HEK293T (cell line): ENCODE data around the gene DUSP9.

ENCODE experiments used
- CTCF ChIA-PET: fragments of 350-600 bp; formaldehyde crosslinking; extraction: SDS; loops from one replicate; lab custom pipeline; 2021; ENCODE audit warnings: antibody characterized with exemption, inconsistent platforms; lab: Yijun Ruan, JAX
- POLR2A ChIA-PET: fragments of 350-600 bp; formaldehyde crosslinking; extraction: SDS; loops from one replicate; lab custom pipeline; 2020; ENCODE audit warnings: antibody characterized with exemption, inconsistent platforms; lab: Yijun Ruan, JAX
- DNase-seq: peaks from one replicate; pipeline ENCODE4 v3.0.0; 2012; ENCODE audit warnings: mixed read lengths; ENCODE audit errors: extremely low spot score
- ARNT ChIP-seq: fragments of 450-650 bp; IDR thresholded peaks from 2 replicates; pipeline ENCODE4 v1.6.1; 2017; ENCODE audit warnings: mild to moderate bottlenecking
- BHLHE40 ChIP-seq: fragments of 450-650 bp; IDR thresholded peaks from 2 replicates; pipeline ENCODE4 v1.6.1; 2016; ENCODE audit warnings: mild to moderate bottlenecking, moderate library complexity, borderline replicate concordance
- CTBP1 ChIP-seq: fragments of 450-650 bp; IDR thresholded peaks from 2 replicates; pipeline ENCODE4 v1.6.1; 2016; ENCODE audit warnings: borderline replicate concordance
- ELF4 ChIP-seq: fragments of 450-650 bp; IDR thresholded peaks from 2 replicates; pipeline ENCODE4 v1.6.1; 2017; ENCODE audit warnings: antibody characterized with exemption
- FOXA1 ChIP-seq: fragments of 450-650 bp; IDR thresholded peaks from 2 replicates; pipeline ENCODE4 v1.6.1; 2016; ENCODE audit warnings: mild to moderate bottlenecking
- FOXK2 ChIP-seq: fragments of 450-650 bp; IDR thresholded peaks from 2 replicates; pipeline ENCODE4 v1.6.1; 2016; ENCODE audit warnings: mild to moderate bottlenecking
- FOXM1 ChIP-seq: fragments of 450-650 bp; IDR thresholded peaks from 2 replicates; pipeline ENCODE4 v1.6.1; 2017; ENCODE audit warnings: mild to moderate bottlenecking, borderline replicate concordance
- HDGF ChIP-seq: fragments of 450-650 bp; IDR thresholded peaks from 2 replicates; pipeline ENCODE4 v1.6.1; 2017; ENCODE audit warnings: antibody characterized with exemption, borderline replicate concordance
- L3MBTL2 ChIP-seq: fragments of 450-650 bp; conservative IDR thresholded peaks from 2 replicates; pipeline ENCODE4 v1.6.1; 2016; ENCODE audit warnings: mild to moderate bottlenecking
- LEF1 ChIP-seq: fragments of 450-650 bp; IDR thresholded peaks from 2 replicates; pipeline ENCODE4 v1.6.1; 2017; ENCODE audit warnings: mild to moderate bottlenecking, borderline replicate concordance
- NFRKB ChIP-seq: fragments of 450-650 bp; IDR thresholded peaks from 2 replicates; pipeline ENCODE4 v1.6.1; 2016; ENCODE audit warnings: mild to moderate bottlenecking, moderate library complexity
- SP1 ChIP-seq: fragments of 450-650 bp; IDR thresholded peaks from 2 replicates; pipeline ENCODE4 v1.6.1; 2017
- SUZ12 ChIP-seq: fragments of 450-650 bp; IDR thresholded peaks from 2 replicates; pipeline ENCODE4 v1.6.1; 2016; ENCODE audit warnings: mild to moderate bottlenecking
- TARDBP ChIP-seq: fragments of 450-650 bp; IDR thresholded peaks from 2 replicates; pipeline ENCODE4 v1.6.1; 2016
- ZNF384 ChIP-seq: fragments of 450-650 bp; IDR thresholded peaks from 2 replicates; pipeline ENCODE4 v1.6.1; 2016
- TF ChIP-seq, protein P1 (sequence below): fragments of 450-650 bp; IDR thresholded peaks from 2 replicates; pipeline ENCODE4 v1.6.1; 2016

DUSP9 gene

GRCh38 chrX:153636716-153637115 is 10.3 kb upstream of the DUSP9 start:
- DNase-seq, result no peak
- TF ChIP-seq ZNF384 (no peak), HDGF (no peak), ARNT (no peak), ELF4 (no peak), FOXM1 (no peak), CTBP1 (no peak), SUZ12 (no peak), FOXA1 (no peak), TARDBP (no peak), L3MBTL2 (no peak), SP1 (no peak), LEF1 (no peak), NFRKB (no peak), FOXK2 (no peak), BHLHE40 (no peak)
- TF ChIP-seq, protein P1, sequence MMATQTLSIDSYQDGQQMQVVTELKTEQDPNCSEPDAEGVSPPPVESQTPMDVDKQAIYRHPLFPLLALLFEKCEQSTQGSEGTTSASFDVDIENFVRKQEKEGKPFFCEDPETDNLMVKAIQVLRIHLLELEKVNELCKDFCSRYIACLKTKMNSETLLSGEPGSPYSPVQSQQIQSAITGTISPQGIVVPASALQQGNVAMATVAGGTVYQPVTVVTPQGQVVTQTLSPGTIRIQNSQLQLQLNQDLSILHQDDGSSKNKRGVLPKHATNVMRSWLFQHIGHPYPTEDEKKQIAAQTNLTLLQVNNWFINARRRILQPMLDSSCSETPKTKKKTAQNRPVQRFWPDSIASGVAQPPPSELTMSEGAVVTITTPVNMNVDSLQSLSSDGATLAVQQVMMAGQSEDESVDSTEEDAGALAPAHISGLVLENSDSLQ, result no peak
- POLR2A ChIA-PET, result no interaction called here
- CTCF ChIA-PET, result interaction anchor here (1.0 to 2.6 kb wide), 7 partner anchors 8 to 59 kb away, joined by 3 to 12 read pairs (median 7); no protein-coding TSS in a partner anchor

- TF ChIP-seq NFRKB (no peak), BHLHE40 (no peak), ELF4 (no peak), FOXK2 (no peak), SP1 (no peak), ZNF384 (no peak), L3MBTL2 (no peak), LEF1 (no peak), ARNT (no peak), FOXA1 (no peak), HDGF (no peak)
- TF ChIP-seq, protein P1, result no peak
- CTCF ChIA-PET, result interaction anchor here (2.1 to 2.6 kb wide), 3 partner anchors 14 to 30 kb away, joined by 9 to 12 read pairs (median 11); no protein-coding TSS in a partner anchor
- POLR2A ChIA-PET, result no interaction called here
- no peak for DNase-seq
These were observed 9.6 kb upstream of the DUSP9 start for GRCh38 chrX:153637121-153638040.

DNA sequence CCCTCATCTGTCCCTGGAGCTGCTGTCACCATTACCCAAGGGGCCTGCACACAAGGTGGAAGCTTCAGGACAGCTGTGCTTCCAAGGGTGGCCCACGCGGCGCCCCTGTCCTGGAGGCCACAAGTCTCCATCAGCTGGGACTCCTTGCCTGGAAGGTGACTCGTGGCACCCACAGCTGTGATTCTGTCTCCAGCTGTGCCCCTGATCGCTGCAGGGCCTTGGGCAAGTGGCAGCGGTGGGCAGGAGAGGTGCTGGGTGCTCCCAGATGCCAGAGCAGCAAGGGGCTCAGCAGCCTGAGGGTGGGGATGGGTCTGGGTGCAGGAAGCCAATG is 9.0 kb upstream of the DUSP9 start:
- CTCF ChIA-PET, result interaction anchor here (2.6 kb wide), 1 partner anchor 30 kb away, joined by 11 read pairs; no protein-coding TSS in a partner anchor
- TF ChIP-seq NFRKB, result no peak
- TF ChIP-seq SUZ12, result no peak
- TF ChIP-seq ARNT, result no peak
- TF ChIP-seq CTBP1, result no peak
- no peak for TF ChIP-seq LEF1
- no peak for TF ChIP-seq TARDBP
- no peak for TF ChIP-seq BHLHE40
- no peak for TF ChIP-seq ZNF384
- TF ChIP-seq FOXM1, result no peak
- TF ChIP-seq FOXK2, result no peak
- no peak for TF ChIP-seq SP1
- POLR2A ChIA-PET, result no interaction called here
- DNase-seq, result no peak

DNA sequence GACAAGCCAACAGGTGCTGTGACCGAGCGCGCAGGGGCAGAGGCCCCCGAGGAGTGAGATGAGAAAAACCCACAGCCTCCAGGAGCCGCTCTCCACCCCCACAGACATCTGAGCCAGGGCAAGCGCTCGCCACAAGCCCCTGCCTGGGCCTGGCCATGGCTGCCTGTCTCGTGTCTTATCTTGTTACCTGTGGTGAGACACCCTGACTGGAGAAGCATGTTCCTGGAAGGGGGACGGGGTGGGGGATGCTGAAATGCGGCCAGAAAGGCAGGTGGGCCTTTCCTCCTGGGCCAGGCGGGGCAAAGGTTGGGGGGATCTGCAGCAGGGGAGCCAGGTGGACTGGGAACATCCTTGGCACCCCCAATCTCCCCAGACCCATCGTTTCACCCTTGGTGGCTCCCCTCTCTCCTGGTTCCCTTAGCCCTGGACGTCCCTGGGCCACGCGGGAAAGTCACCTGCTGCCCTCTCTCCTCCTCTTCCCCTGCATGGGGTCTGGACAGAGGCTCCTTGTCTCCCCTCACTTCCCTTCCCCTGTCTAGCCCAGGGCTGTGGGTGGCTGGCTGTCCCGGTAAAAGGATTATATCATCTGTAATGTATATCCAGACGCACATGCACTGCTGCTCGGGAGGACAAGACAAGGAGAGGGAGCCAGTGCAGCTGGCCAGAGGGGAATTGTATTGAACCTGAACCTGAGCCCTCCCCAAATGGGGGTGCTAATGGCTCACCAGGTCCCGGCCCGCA is 8.4 kb upstream of the DUSP9 start:
- DNase-seq, result no peak
- TF ChIP-seq FOXA1 (no peak), HDGF (no peak), CTBP1 (no peak), FOXM1 (no peak), LEF1 (no peak), SUZ12 (no peak), L3MBTL2 (no peak), ZNF384 (no peak), FOXK2 (no peak), ELF4 (no peak), BHLHE40 (no peak)
- TF ChIP-seq, protein P1, result no peak
- POLR2A ChIA-PET, result no interaction called here
- CTCF ChIA-PET, result no interaction called here

GRCh38 chrX:153639177-153640044 is 7.6 kb upstream of the DUSP9 start:
- ChIA-PET POLR2A (no interaction called here), CTCF (no interaction called here)

More at GRCh38 chrX:153639177-153640044, 7.6 kb upstream of the DUSP9 start:
- DNase-seq, result no peak
- TF ChIP-seq NFRKB, result no peak
- no peak for TF ChIP-seq SP1
- no peak for TF ChIP-seq ZNF384
- TF ChIP-seq, protein P1, result no peak
- TF ChIP-seq FOXM1, result no peak
